Measurements from ENCODE around the gene PTPN4. TPM values are rescaled to one million over a fixed set of nuclear protein-coding genes. Genes with fewer than 3 reads are reported as not detected.

The PTPN4 gene
- total and polyA plus RNA-seq, 2 of the 8 experiments (the other 6 are each of a cell fraction or from before 2014, with no cell fraction given): 28.5 to 105 TPM

- H3K18ac ChIP-seq (ENCODE audit: extremely low read depth, low read length): no peak overlapping the region
- no peak for FAIRE-seq
- no peak overlapping the region for H2AFZ ChIP-seq (ENCODE audit: low read length)
- H4K5ac ChIP-seq (ENCODE audit: insufficient read length, low read depth, low read length): no peak overlapping the region
- no peak overlapping the region for H3K4me3 ChIP-seq (ENCODE audit: extremely low read depth in 1 of 4, insufficient read depth in 2 of 4, low read depth in 3 of 4, low read length in 4 of 4)
- no peak overlapping the region for H2BK120ac ChIP-seq (replicated peaks; ENCODE audit: low read depth, low read length)
- H4K20me1 ChIP-seq (replicated peaks in 1 of 2; ENCODE audit: control insufficient read depth in 1 of 2, insufficient read depth in 2 of 2, low read length in 2 of 2): peaks cover 14 to 34% of the 10 kb centered on the region in 2 experiments
- H3K14ac ChIP-seq (ENCODE audit: insufficient read length): no peak overlapping the region
- H3K36me3 ChIP-seq (ENCODE audit: control insufficient read depth in 2 of 4, insufficient read depth in 4 of 4, low read length in 3 of 4): no peaks in the 10 kb centered on the region
- H3K23me2 ChIP-seq (ENCODE audit: low read depth, low read length): peaks cover 2% of the 10 kb centered on the region; the same call in 1 of the 2 replicates
- H3K4ac ChIP-seq (replicated peaks; ENCODE audit: insufficient read length, low read depth, low read length): no peak overlapping the region
- H2AK5ac ChIP-seq (ENCODE audit: low read depth, low read length): no peak overlapping the region
- H3K56ac ChIP-seq (replicated peaks; ENCODE audit: insufficient read length, low read depth, low read length): no peak overlapping the region
- no peak for DNase-seq (ENCODE audit: low read depth in 1 of 2, low spot score in 2 of 2)
- H2BK15ac ChIP-seq (ENCODE audit: low read length): no peak overlapping the region
- H3K4me2 ChIP-seq (ENCODE audit: insufficient read depth in 1 of 2, low read depth in 2 of 2, low read length in 2 of 2): peak overlapping the region in 1 of 2 experiments; percentile 11; a peak in 1 of 4 replicates
- no peak overlapping the region for H3K27ac ChIP-seq (ENCODE audit: low read depth, low read length)
- WGBS, 2 experiments (ENCODE audit: extremely low coverage in 1 of 2, insufficient coverage in 1 of 2, insufficient read length in 1 of 2, insufficient replicate concordance in 2 of 2, low coverage in 1 of 2, low lambda C conversion rate in 2 of 2, missing lambda C conversion rate in 1 of 2): 61% methylated on average over 1 of the region's 1 CpG; no CpG with 5 or more reads in 1 of the 2 experiments
- no peak overlapping the region for H4K8ac ChIP-seq (ENCODE audit: extremely low read depth, insufficient read depth, low read length)
- peaks cover 3 to 18% (median 14%) of the 10 kb centered on the region in 4 experiments for H3K4me1 ChIP-seq (replicated peaks in 1 of 4; ENCODE audit: control insufficient read depth in 3 of 4, insufficient read depth in 4 of 4, low read length in 3 of 4)
- peaks cover 58 to 100% of the 10 kb centered on the region in 2 experiments for H3K79me2 ChIP-seq (ENCODE audit: control insufficient read depth in 1 of 2, insufficient read depth in 2 of 2, low read length in 2 of 2)
- H3K79me1 ChIP-seq (ENCODE audit: low read depth, low read length): peaks cover 9% of the 10 kb centered on the region
- no peak overlapping the region for H2BK20ac ChIP-seq (ENCODE audit: low read length)
- H3K23ac ChIP-seq (ENCODE audit: insufficient read length): no peak overlapping the region
- no peaks in the 10 kb centered on the region for H3K27me3 ChIP-seq (replicated peaks in 1 of 4; ENCODE audit: control insufficient read depth in 3 of 4, extremely low read depth in 1 of 4, insufficient read depth in 3 of 4, low read length in 3 of 4)
- no peak overlapping the region for H3K9ac ChIP-seq (replicated peaks in 1 of 4; ENCODE audit: extremely low read depth in 1 of 4, low read depth in 3 of 4, low read length in 3 of 4)
- POLR2A ChIA-PET (ENCODE audit: partially characterized antibody): interaction anchor here (0.9 to 4.4 kb wide), 6 partner anchors 8 to 80 kb away, joined by 3 to 36 read pairs (median 4); partner anchors contain the start of gene PTPN4
- CTCF ChIA-PET (ENCODE audit: partially characterized antibody): interaction anchor here (0.7 to 1.8 kb wide), 6 partner anchors 9 to 56 kb away, joined by 3 to 9 read pairs (median 5); no protein-coding TSS in a partner anchor
- H2BK5ac ChIP-seq (ENCODE audit: low read depth, low read length): no peak overlapping the region
- no peak overlapping the region for H4K91ac ChIP-seq (replicated peaks; ENCODE audit: insufficient read length, low read length)
- no peak overlapping the region for H2BK12ac ChIP-seq (ENCODE audit: low read depth, low read length)
- no peaks in the 10 kb centered on the region for H3K9me3 ChIP-seq (ENCODE audit: insufficient read depth in 2 of 2, low read depth in 1 of 2, low read length in 1 of 2)
- TF ChIP-seq RFX5 (IDR thresholded peaks at IDR 0.05; ENCODE audit: borderline replicate concordance, low read depth, low read length): no peak
- TF ChIP-seq BCL11A (IDR thresholded peaks at IDR 0.05; ENCODE audit: low read depth in 2 of 2, low read length in 2 of 2): no peak
- TF ChIP-seq TCF12 (IDR thresholded peaks at IDR 0.05; ENCODE audit: low read depth, low read length): no peak
- TF ChIP-seq YY1 (IDR thresholded peaks at IDR 0.05; ENCODE audit: low read depth, low read length): no peak
- no peak for TF ChIP-seq KDM4A (IDR thresholded peaks at IDR 0.05; ENCODE audit: low read depth, low read length, severe bottlenecking)
- TF ChIP-seq NRF1 (IDR thresholded peaks at IDR 0.05; ENCODE audit: low read depth, low read length): no peak
Observed at GRCh38 chr2:119768742-119769141, 9.0 kb downstream of the PTPN4 start.

Measured in H1 (cell line).